Erythroblast (primary cell): Measurements from ENCODE around the gene INPP1.

ENCODE experiments used
- GATA1 ChIP-seq: IDR thresholded peaks from 2 replicates; pipeline ENCODE4 v1.6.1; 2011; ENCODE audit warnings: low read depth, mild to moderate bottlenecking, control low read depth, low read length, moderate library complexity
- POLR2A ChIP-seq: IDR thresholded peaks from 2 replicates; pipeline ENCODE4 v1.6.1; 2011; ENCODE audit warnings: mild to moderate bottlenecking, low read length

DNA sequence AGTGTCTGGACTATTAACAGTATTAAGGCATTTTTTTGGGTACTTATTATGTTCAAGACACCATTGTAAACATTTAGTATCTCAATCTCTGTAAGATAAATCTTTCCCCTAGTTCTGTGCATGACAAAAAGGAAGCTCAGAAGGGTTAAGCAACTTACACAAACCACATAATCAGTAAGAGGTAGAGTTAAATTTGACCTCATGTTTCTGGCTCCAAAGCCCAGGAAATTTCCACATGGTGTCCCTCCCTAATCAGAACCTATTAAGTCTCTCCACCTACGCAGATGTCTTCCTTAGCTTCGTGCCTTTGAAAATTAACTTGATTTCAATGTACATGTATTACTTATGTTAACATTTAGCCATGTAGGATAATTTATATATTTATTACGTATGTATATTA, 66.8 kb downstream of the INPP1 start:
- TF ChIP-seq POLR2A: no peak
- no peak for TF ChIP-seq GATA1
